GM23248 (cell line): ENCODE measurements around the gene ALKBH3.

Experiments used
- EZH2 ChIP-seq: fragments of 200-600 bp; sonication (generic); IDR thresholded peaks from 2 replicates; pipeline ENCODE4 v1.6.1; 2018; ENCODE audit warnings: antibody characterized with exemption, mild to moderate bottlenecking; ENCODE audit not compliant: insufficient read depth, poor library complexity, severe bottlenecking
- EZH2phosphoT487 ChIP-seq: fragments of 200-600 bp; sonication (generic); IDR thresholded peaks from 2 replicates; pipeline ENCODE4 v1.6.1; 2018; ENCODE audit warnings: antibody characterized with exemption, moderate library complexity, mild to moderate bottlenecking, low read depth; ENCODE audit not compliant: insufficient read depth

GRCh38 chr11:43830928-43831440 is 49.6 kb upstream of the ALKBH3 start:
- TF ChIP-seq EZH2 (no peak), EZH2phosphoT487 (no peak)
